Liver (tissue), 3 donors: ENCODE measurements around the gene SLC12A6.

Experiments used
- CTCF ChIP-seq: fragments of 150-350 bp; IDR thresholded peaks from 2 replicates; pipeline ENCODE4 v1.5.1; 2017; ENCODE audit warnings: improper control_type of control experiment, low read depth, low read length; ENCODE audit not compliant: missing input control
- EGR1 ChIP-seq, 2 donors: IDR thresholded peaks; 2 replicates each; pipeline ENCODE4 v1.6.1; 2016 to 2018; ENCODE audit warnings: antibody characterized with exemption in 2 of 2, low read depth in 2 of 2
- GABPA ChIP-seq, 2 donors: IDR thresholded peaks in 1 of 2; conservative IDR thresholded peaks in 1 of 2; 2 replicates each; pipeline ENCODE4 v1.6.1; 2016; ENCODE audit warnings: antibody characterized with exemption in 2 of 2, mild to moderate bottlenecking in 1 of 2, moderate library complexity in 1 of 2
- RAD21 ChIP-seq, 2 donors: IDR thresholded peaks; 2 replicates each; pipeline ENCODE4 v1.6.1; 2016; ENCODE audit warnings: antibody characterized with exemption in 2 of 2, mild to moderate bottlenecking in 2 of 2
- REST ChIP-seq: IDR thresholded peaks from 2 replicates; pipeline ENCODE4 v1.6.1; 2016; ENCODE audit warnings: antibody characterized with exemption, mild to moderate bottlenecking
- YY1 ChIP-seq: IDR thresholded peaks from 2 replicates; pipeline ENCODE4 v1.6.1; 2016; ENCODE audit warnings: antibody characterized with exemption, mild to moderate bottlenecking
- donor health status: healthy.
- donor health status: healthy.

- TF ChIP-seq CTCF (no peak), RAD21 (IDR thresholded peaks at IDR 0.05) (no peak), YY1 (no peak), GABPA (IDR thresholded peaks at IDR 0.05 in 1 of 2, conservative IDR thresholded peaks at IDR 0.05 in 1 of 2) (no peak), EGR1 (IDR thresholded peaks at IDR 0.05; ENCODE audit: low read depth in 2 of 2) (no peak), REST (no peak)
Observed at GRCh38 chr15:34214135-34214534, 123.4 kb downstream of the SLC12A6 start.
